H1 (cell line): ENCODE data around the gene SYT17. TPM values are rescaled to one million over a fixed set of nuclear protein-coding genes. Genes with fewer than 3 reads are reported as not detected.

ENCODE experiments used
- CHD7 ChIP-seq: fragments of 300-600 bp; sonication (generic); IDR thresholded peaks from 2 replicates; pipeline ENCODE4 v1.7.1; 2012; ENCODE audit warnings: low read length, moderate library complexity, mild to moderate bottlenecking, inconsistent platforms; ENCODE audit not compliant: insufficient replicate concordance
- HDAC6 ChIP-seq: IDR thresholded peaks from one replicate; pipeline ENCODE4 v1.7.1; 2012; ENCODE audit warnings: low read depth, mild to moderate bottlenecking, inconsistent platforms, low read length, moderate library complexity
- RAD21 ChIP-seq, 2 experiments: IDR thresholded peaks in 1 of 2; conservative IDR thresholded peaks in 1 of 2; 2 replicates each; pipeline ENCODE4 v1.6.1; 2011; ENCODE audit warnings: low read depth in 2 of 2, low read length in 2 of 2, improper control_type of control experiment in 1 of 2, inconsistent platforms in 1 of 2, mild to moderate bottlenecking in 1 of 2, moderate library complexity in 1 of 2
- RFX5 ChIP-seq: IDR thresholded peaks from 2 replicates; pipeline ENCODE4 v1.6.1; 2011; ENCODE audit warnings: low read depth, low read length, improper control_type of control experiment, borderline replicate concordance
- TAF7 ChIP-seq: optimal IDR thresholded peaks from 2 replicates; pipeline ENCODE3; 2011; ENCODE audit warnings: low read depth, mild to moderate bottlenecking, inconsistent platforms, low read length, moderate library complexity, borderline replicate concordance
- polyA plus RNA-seq, 7 experiments: library from polyadenylated mRNA; depleted of rRNA in 3 of 7; stranded (reverse) in 5 of 7; unstranded in 2 of 7; fragments of >200 nt in 5 of 7; fragments of 200-250 nt in 2 of 7; gene quantifications; 1 replicate in 5 of 7; 2 replicates in 1 of 7; 4 replicates in 1 of 7; pipeline versions ENCODE4 v1.2.1 to v1.2.3, GENCODE V29; 2011 to 2013; ENCODE audit warnings: missing spikeins in 2 of 7, mixed read lengths in 2 of 7
- total RNA-seq: library from RNA; stranded (reverse); fragmentation: NEBNext Ultra II Directional; extraction: Animal tissue kit (Norgen Biotek cat#: 25700); gene quantifications from 2 replicates; pipeline ENCODE4 v1.2.1, GENCODE V29; 2021

The SYT17 gene
- total and polyA plus RNA-seq, 2 of the 8 experiments (the other 6 are each of a cell fraction or from before 2014, with no cell fraction given): 5.8 to 18.1 TPM

GRCh38 chr16:19162085-19162484 lies 6.0 kb upstream of the SYT17 start (continued):
- TF ChIP-seq TAF7: no peak
- no peak for TF ChIP-seq RFX5
- TF ChIP-seq CHD7: no peak
- TF ChIP-seq HDAC6: no peak
- TF ChIP-seq RAD21 (IDR thresholded peaks at IDR 0.05 in 1 of 2, conservative IDR thresholded peaks at IDR 0.05 in 1 of 2; ENCODE audit: low read depth in 2 of 2, low read length in 2 of 2): no peak
- TF ChIP-seq, all 59 proteins: peak for 0
